Measurements from ENCODE around the gene PLCXD1. TPM values are rescaled to one million over a fixed set of nuclear protein-coding genes. Genes with fewer than 3 reads are reported as not detected.

PLCXD1 gene
- total RNA-seq, 1 donor from 2014 or later = 28.7 TPM

- no peak for TF ChIP-seq CTCF (conservative IDR thresholded peaks at IDR 0.05; ENCODE audit: low read depth, low read length)
- DNase-seq (ENCODE audit: low read depth) = peak; percentile 12
- H3K4me3 ChIP-seq (ENCODE audit: low read depth, low read length) = peak overlapping the region; percentile 70
Measured at GRCh38 chrX:283115-283845, 2.1 kb downstream of the PLCXD1 start.

DNA sequence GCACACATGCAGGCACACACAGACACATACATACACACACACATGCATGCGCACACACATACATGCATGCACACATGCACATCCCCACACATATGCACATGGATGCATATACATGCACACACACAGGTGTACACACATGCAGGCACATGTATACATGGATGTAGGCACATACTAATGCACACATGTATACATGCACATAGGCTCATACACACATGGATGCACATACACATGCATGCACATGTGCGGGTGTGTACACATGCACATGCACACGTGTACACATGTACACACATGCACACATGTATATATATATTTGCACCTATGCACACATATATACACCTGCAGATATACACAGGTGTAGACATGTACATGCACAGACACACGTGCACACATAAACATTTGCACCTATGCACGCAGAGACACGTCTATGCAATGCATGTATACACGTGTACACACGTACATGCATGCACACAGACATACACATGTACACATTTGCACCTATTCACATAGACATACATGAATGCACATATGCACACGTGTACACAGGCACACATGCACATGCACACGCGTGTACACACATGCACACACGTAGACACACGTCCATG is 4.0 kb downstream of the PLCXD1 start:
- DNase-seq (ENCODE audit: low read depth) = no peak
- no peak overlapping the region for H3K4me3 ChIP-seq (ENCODE audit: low read depth, low read length)
- no peak for TF ChIP-seq CTCF (conservative IDR thresholded peaks at IDR 0.05; ENCODE audit: low read depth, low read length)

DNA sequence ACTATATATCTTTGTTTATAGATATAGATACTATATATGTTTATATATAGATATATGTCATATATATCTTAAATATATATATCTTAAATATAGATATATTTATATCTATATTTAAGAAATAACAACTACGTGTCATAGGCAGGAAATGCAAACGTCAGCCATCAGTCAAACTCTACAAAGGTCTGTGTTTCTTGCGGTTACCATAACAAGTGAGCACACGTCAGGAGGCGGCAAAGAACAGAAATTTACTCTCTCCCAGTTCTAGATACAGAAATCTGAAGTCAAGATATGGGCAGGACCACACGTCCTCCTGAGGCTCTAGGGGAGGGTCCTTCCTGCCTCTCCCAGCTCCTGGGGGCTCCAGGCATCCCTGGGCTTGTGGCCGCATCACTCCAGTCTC is 6.5 kb downstream of the PLCXD1 start:
- TF ChIP-seq CTCF (conservative IDR thresholded peaks at IDR 0.05; ENCODE audit: low read depth, low read length) = no peak
- DNase-seq (ENCODE audit: low read depth) = no peak
- no peak overlapping the region for H3K4me3 ChIP-seq (ENCODE audit: low read depth, low read length)

GRCh38 chrX:288561-288991 is 7.4 kb downstream of the PLCXD1 start:
- H3K4me3 ChIP-seq (ENCODE audit: low read depth, low read length) = no peak overlapping the region
- no peak for TF ChIP-seq CTCF (conservative IDR thresholded peaks at IDR 0.05; ENCODE audit: low read depth, low read length)
- no peak for DNase-seq (ENCODE audit: low read depth)

DNA sequence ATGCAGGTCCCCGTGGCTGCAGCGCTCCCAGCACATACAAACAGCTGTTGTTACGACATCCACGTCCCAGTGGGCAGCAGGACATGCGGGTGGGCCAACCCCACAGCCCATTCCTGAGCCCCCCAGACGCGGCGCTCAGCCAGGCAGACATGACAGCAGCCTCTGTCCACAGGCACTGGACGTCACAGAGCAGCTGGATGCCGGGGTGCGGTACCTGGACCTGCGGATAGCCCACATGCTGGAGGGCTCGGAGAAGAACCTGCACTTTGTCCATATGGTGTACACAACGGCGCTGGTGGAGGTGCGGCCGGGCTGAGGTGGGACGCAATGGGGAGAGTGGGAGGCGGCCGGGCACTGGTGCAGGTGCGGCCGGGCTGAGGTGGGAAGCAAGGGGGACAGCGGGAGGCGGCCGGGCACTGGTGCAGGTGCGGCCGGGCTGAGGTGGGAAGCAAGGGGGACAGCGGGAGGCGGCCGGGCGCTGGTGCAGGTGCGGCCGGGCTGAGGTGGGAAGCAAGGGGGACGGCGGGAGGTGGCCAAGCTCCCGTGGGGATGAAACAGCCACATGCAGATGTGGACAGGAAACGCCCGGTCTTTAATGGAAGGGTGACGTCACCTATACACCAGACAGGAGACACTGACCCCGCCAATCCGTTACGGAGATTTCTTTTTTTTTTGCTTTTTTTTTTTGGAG is 9.4 kb downstream of the PLCXD1 start:
- DNase-seq (ENCODE audit: low read depth) = no peak
- H3K4me3 ChIP-seq (ENCODE audit: low read depth, low read length) = no peak overlapping the region
- no peak for TF ChIP-seq CTCF (conservative IDR thresholded peaks at IDR 0.05; ENCODE audit: low read depth, low read length)

DNA sequence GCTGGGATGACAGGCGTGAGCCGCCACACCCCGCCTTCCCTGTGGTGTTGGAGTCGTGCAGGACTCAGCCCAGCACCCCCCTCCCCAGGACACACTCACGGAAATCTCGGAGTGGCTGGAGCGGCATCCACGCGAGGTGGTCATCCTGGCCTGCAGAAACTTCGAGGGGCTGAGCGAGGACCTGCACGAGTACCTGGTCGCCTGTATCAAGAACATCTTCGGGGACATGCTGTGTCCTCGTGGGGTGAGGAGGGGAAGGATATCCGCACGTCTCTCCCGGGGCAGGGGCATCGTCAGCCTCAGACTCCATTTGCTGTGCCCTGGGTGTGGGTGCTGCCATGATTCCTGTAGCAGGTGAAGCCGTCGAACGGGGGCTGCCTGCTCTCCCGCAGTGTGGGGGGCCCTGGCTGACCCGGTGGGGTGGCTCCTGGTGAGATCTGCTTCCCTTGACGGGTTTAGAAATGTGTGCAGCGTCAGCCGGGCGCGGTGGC is 10.3 kb downstream of the PLCXD1 start:
- H3K4me3 ChIP-seq (ENCODE audit: low read depth, low read length) = no peak overlapping the region
- no peak for TF ChIP-seq CTCF (conservative IDR thresholded peaks at IDR 0.05; ENCODE audit: low read depth, low read length)
- no peak for DNase-seq (ENCODE audit: low read depth)

Data from epithelial cell of proximal tubule (primary cell).